Stimulated activated CD8-positive, alpha-beta memory T cell treated with anti-CD3 and anti-CD28 coated beads, Interleukin-15, amount 100 ng/mL, for 48 hours (primary cell): ENCODE data around the gene ZNF549.
"Not testable (repeated sequence)": the region's sequence is repeated elsewhere in the genome, so short reads cannot be mapped to it uniquely, and the experiment has no call there.

ENCODE experiments used
- DNase-seq, 2 donors: peaks; one replicate each; pipeline ENCODE4 v3.0.0-alpha.2; 2020; ENCODE audit warnings: low read depth in 2 of 2

Gene ZNF549

DNA sequence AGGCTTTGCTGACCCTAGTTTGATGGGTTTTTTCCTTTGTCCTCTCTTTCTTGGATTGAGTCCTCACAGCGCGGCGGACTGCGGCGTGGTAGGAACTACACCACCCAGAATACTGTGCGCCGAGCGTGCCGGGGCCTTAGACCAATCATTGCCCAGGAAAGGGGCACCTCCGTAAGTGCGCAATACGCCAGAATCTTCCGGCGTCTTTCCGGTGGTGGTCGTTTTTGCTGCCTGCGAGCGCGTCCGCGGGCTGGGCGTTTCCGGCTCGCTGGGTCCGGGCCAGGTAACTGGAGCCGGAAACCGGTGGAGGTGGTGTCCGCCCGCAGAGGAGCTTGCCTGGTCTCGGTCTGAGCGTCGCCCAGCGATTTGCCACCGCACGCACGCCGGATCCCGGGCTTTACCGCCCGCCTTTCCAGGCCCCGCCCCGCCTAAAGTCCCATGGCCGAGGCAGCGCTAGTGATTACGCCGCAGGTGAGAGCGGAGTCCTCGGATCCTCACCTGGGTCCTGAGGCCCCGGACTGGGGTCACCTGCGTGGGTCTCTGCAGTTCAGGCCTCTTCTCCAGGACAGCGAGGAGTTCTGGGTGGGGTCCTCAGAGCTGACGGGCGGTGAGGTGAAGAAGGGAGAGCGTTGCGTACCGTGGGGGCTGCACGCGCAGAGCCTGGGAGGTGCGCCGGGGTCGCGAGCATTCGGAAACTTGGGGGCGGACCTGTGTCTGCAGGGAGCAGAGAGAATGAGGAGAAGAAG lies at the start of gene ZNF549:
TSS of gene ZNF549 (plus strand) at position 221 of the 746 bp plus-strand sequence. CDS start at position 439, 218 bp downstream.
- DNase-seq: peak; percentile 81 to 84

DNA sequence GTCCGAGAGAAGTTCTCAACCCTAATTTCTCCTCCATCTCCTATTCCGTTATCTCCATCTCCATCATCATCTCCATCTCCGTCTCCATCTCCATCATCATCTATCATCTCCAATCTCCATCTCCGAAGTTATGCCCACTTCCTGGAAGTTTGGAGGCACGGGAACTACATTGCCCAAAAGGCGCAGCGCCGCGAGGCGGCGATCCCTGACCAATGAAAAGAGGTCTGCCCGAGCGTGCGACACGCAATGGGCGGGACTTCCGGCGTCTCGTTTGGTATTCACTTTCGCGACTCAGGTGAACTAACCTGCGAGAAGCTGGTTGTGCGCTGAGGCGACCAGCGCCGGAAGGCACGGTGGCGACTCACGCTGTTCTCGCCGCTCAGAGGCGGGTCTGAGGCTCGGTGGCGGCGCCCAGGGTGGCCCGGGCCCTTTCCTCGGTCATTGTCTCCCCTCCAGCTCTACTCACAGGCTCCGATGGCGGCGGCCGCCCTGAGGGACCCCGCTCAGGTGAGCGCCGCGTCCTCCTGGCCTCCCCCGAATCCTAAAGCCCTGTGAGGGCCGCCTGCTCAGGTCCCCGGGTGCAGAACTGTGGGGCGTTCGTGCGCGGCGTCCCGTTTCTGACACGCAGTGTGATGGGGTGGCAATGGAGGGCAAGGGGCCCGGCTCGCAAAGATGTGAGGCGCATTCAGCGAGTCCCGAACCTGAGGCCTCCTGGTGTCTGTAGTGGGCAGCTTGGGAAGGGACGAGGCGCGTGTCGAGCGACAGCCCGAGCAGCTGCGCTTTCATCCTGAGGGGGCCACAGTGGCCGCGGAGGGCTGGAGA lies 39.5 kb upstream of the ZNF549 start, which contains the start of gene ZNF419:
TSS of gene ZNF419 (plus strand) at position 274 of the 822 bp plus-strand sequence. CDS start at position 475, 201 bp downstream.
- DNase-seq: peak; percentile 84 to 88

DNA sequence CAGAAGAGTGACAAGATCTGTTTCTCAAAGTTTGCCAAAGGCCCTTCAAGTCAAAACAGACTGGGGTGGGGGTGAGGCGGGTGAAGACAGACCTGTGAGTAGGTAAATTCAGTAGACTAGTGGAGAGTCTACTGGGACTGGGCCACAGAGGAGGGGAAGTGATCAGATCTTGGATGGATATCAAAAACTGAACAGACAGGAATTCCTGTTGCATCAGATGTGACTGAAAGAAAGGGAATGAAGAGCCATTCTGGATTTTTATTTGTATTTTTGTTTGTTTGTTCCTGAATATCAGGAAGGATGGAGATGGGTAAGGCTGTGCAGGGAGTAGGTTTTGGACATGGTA lies 38.9 kb upstream of the ZNF549 start:
- not testable (repeated sequence) for DNase-seq

DNA sequence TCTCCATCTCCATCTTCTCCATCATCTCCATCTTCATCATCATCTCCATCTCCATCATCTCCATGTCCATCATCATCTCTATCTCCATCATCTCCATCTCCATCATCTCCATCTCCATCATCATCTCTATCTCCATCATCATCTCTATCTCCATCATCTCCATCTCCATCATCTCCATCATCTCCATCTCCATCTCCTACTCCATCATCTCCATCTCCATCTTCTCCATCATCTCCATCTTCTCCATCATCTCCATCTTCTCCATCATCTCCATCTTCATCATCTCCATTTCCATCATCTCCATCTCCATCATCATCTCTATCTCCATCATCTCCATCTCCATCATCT lies 27.9 kb upstream of the ZNF549 start:
- DNase-seq: not testable (repeated sequence)

DNA sequence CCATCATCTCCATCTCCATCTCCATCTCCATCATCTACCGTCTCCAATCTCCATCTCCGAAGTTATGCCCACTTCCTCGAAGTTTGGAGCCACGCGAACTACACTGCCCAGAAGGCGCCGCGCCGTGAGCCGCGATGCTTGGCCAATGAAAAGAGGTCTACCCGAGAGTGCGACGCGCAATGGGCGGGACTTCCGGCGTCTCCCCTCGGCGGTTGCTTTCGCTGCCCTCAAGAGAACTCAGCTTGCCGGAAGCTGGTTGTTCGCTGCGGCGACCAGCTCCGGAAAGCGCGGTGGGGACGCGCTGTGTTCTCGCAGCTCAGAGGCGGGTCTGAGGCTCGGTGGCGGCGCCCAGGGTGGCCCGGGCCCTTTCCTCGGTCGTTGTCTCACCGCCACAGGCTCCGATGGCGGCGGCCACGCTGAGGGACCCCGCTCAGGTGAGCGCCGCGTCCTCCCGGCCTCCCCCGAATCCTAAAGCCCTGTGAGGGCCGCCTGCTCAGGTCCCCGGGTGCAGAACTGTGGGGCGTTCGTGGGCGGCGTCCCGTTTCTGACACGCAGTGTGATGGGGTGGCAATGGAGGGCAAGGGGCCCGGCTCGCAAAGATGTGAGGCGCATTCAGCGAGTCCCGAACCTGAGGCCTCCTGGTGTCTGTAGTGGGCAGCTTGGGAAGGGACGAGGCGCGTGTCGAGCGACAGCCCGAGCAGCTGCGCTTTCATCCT lies 27.3 kb upstream of the ZNF549 start, which contains the start of gene ZNF773:
TSS of gene ZNF773 (plus strand) at position 259 of the 716 bp plus-strand sequence. CDS start at position 402, 143 bp downstream.
- DNase-seq: peak; percentile 88 to 94

DNA sequence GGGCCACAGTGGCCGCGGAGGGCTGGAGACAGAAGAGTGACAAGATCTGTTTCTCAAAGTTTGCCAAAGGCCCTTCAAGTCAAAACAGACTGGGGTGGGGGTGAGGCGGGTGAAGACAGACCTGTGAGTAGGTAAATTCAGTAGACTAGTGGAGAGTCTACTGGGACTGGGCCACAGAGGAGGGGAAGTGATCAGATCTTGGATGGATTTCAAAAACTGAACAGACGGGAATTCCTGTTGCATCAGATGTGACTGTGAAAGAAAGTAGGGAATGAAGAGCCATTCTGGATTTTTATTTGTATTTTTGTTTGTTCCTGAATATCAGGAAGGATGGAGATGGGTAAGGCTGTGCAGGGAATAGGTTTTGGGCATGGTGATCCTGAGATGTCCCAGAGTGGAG lies 26.8 kb upstream of the ZNF549 start:
- not testable (repeated sequence) for DNase-seq

DNA sequence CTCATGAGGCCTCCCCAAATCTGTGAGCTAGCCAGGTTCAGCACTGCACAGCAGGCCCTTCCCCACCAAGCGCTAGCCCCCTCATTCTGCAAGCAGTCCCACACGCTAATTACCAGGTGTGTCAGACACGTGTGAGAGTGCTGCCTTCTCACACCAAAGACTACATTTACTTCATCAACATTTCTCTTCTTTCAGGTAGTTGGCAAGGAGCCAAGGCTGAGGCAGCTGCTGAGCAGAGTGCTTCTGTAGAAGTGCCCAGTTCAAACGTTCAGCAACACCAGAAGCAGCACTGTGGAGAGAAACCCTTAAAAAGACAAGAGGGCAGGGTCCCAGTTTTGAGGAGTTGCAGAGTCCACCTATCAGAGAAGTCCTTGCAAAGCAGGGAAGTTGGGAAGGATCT lies 21.0 kb upstream of the ZNF549 start:
- no peak for DNase-seq

DNA sequence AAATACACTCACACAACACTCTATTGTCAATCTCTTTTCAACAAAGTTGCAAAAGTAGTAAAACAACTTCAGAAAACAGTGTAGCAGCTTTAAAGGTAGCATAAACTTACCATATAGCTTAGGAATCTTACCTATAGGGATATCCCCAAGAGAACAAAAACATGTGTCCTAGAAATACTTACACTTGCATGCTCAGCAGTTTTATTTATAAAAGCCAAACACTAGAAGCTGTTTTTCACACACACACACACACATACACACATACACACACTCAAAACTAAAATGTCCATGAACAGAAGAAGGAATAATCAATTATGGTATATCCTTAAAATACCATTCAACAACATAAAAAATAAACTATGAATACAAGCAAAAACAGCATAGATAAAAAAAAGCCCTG lies 15.7 kb upstream of the ZNF549 start:
- no peak for DNase-seq

DNA sequence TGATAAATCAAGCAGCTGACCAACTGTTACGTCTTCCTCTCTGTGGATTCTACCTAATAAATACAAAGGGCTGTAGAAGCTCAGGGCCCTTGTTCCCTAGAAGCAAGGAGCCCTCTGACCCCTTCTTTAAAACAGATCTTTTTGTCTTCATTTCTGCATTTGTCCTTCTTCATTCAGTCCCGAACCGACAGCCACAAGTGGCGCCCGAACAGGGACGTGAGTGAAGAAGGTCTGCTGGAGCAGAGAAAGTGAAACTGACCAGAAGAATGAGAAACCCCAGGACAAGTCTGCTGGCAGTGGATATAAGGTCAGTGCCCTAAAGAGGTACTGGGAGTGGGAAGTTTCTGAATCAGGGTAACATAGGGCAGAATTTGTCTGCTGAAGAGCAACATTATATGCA lies 14.3 kb upstream of the ZNF549 start:
- DNase-seq: no peak

DNA sequence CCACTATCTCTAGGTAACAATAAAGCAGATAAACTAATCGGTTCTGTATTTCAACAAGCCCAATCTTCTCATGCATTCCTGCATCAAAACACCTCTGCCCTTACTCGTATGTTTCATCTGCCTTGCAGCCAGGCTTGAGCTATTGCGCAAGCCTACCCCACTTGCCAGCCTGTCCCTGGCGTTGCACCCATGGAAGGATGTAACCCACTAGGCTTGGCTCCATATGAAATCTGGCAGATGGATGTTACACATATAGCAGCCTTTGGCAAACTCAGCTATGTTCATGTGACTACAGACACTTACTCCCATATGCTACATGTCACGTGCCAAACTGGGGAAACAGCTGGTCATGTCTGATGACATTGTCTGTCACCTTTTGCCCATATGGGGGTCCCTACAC lies 11.9 kb upstream of the ZNF549 start:
- DNase-seq: no peak

DNA sequence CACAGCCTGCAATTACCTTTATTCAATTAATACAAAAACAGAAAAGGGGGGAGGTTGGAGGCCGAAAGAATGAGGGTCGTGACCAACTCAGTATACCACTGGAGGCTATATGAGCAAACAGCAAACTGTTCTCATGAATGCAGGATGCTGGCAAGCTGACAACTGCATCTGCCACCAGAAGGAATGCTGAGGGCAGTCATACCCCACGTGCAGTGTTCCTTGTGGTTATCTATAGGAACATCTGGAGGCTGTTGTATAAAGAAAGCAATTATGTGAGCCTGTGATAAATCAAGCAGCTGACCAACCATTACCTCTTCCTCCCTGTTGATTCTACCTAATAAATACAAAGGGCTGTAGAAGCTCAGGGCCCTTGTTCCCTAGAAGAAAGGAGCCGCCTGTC lies 9.1 kb upstream of the ZNF549 start:
- not testable (repeated sequence) for DNase-seq

DNA sequence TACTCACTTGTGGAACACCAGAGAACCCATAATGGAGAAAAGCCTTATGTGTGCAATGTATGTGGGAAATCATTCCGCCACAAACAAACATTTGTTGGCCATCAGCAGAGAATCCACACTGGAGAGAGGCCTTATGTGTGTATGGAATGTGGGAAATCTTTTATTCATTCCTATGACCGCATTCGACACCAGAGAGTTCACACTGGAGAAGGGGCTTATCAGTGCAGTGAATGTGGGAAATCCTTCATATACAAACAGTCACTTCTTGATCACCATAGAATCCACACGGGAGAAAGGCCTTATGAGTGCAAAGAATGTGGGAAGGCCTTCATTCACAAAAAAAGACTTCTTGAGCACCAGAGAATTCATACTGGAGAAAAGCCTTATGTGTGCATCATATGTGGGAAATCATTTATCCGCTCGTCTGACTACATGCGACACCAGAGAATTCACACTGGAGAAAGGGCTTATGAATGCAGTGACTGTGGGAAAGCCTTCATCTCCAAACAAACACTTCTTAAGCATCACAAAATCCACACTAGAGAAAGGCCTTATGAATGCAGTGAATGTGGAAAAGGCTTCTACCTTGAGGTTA lies 10.9 kb downstream of the ZNF549 start:
- no peak for DNase-seq

DNA sequence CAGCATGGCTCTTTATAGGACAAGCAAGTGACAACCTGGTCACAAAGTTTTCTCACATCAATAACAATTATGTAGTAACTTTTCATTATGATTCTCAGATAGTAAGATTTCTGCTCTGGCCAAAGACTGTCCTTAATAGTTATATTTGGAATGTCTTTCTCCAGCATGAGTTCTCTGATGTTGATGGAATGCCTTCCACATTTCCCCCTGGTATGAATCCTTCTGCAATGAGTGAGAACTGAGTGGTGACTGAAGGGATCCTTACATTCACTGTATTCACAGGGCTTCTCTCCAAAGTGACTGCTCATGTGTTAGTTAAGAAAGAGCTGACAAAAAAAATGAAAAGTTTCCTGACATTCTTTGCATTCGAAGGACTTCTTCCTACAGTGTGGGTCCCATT lies 19.4 kb downstream of the ZNF549 start:
- no peak for DNase-seq

DNA sequence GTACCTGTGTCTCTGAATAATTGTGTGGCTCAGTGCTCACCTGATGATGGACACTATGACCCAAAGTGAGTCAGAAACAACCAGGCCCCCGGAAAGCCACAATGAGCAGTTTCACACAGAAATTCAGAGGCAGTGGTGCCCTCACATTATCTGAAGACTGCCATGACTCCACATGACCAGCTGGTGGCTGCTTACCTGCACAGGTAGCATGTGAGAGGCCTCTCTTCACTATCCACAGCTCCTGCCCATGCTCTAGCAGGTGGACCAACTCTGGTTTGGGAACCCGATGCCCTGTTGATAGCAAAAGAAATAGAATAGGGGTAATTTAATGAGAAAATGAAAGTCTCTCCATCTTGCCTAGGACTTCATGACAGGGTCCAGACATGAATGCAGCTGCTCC lies 25.3 kb downstream of the ZNF549 start:
- no peak for DNase-seq

DNA sequence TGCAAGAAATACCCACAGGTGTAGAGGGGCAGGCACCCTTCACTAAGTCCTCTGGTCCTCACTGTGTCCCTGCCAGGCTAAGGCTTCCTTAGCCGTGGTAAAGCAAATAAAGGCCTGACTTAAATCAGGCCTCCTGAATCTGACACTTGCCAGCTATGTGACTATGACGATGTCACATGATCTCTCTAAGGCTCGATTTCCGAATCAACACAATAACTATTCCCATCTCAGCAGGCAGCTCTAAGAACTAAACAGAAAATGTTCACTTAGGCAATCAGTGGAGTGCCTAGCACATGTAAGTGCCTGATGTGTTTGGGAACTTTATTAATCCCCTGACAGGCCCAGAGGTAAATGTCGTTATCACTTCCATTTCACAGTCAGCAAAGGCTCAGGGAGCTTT lies 30.5 kb downstream of the ZNF549 start:
- DNase-seq: no peak

DNA sequence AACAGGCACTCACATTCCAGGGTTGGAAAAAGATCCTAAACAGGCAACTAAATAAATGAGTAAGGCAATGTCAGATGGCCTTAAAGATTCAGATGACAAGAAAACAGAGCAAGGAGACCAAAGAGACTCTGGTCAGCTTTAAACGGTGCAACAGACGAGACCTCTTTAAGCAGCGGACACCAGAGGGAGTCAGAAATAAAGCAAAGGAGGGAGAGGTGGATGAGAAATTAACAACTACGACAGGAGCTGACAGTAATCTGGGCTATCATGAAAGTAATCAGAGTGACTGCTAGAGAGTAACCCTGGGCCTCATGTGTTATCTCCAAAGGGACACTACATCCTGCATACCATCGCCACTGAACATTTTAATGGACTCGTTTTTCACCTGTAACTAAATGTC lies 31.4 kb downstream of the ZNF549 start:
- no peak for DNase-seq

DNA sequence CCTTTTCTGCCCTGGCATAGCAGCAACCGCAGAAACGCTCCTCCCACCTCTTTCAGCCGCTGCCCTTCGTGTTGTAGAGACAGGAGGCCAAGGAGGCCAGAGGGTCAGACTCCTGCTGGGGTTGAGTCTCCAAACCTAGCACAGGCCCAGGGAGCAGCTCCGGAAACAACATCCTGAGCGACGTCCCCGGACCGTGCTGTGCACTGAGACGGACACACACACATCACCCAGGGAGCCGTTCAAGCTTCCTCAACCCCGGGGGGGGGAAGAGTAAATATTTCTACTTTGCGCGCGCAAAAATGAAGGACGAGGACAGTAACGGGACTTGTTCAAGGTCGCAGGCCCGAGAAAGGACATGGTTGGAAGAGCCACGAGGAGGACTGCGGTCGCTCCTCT lies 31.9 kb downstream of the ZNF549 start:
- DNase-seq: no peak

DNA sequence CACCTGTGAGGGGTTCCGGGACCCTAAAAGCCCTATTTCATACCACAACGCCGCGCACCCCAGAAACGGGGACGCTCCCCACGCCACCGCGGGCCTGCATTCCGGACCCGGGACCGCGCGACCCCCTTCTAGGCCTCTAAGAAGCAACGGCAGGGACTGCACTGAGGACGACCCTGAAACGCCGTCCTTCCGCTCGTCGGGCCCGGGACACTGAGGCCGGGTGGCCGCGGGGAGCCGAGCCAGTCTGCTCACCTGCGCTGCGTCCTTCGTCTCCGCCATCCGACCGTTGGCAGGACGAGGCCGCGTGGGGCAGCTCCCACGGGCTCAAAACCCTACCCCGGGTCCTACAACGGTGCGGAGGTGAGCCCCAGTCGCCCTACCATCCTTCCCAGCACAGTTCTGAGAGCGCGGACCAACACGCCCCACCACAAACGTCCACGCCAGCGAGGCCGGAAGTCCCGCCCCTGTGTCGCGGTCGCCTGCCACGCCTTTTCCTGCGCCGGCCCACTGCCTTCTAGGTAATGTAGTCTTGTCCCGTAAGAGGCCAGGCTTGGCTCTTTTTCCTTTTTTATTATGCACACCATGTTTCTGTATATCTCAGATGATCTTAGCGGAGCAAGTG lies 32.4 kb downstream of the ZNF549 start, which contains the start of gene ZNF550:
TSS of gene ZNF550 (minus strand) at position 460 of the 622 bp plus-strand sequence. CDS start at position 279, 181 bp downstream.
- DNase-seq: peak; percentile 78 to 82

DNA sequence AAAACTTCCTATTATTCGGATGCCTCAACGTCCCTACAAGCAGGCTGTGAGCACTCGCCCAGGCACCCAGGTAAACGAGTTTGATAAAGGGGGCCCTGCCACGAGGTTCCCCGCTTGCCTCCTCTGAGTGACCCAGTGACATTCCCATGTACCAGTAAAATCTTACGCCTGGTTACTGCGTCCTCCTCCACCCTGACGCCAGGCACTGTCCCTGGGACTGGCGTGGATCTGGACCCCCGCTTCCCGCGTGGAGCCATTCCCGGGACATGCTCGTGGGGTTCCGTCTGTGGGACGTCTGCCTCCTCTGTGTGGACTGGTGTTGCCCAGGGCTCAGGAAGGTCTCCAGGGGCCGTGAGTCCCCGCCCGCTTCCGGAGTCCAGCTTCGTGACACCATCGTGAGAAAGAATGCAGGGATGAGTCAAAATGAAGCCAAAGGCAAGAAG lies 32.9 kb downstream of the ZNF549 start:
- DNase-seq: no peak

DNA sequence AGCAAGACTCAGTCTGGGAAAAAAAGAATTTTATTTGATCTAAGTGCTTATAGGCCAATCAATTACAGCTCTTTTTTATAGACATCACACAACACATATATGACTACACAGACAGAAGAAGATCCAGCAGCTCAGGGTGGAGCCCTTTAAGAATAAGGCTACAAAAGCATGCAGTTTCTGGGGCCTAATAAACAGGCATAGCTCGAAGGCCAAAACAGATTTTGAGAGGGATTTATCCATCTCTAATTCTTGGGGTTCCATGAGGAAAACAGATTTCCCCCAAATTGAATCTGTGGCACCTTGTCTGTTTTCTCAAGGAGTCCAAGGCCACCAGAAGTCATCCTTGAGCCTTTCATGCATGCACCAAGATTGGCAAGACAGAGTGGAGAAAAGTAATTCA lies 36.4 kb downstream of the ZNF549 start:
- DNase-seq: no peak
